ENCODE data around the gene UGT1A4.
"Not testable (repeated sequence)": the region's sequence is repeated elsewhere in the genome, so short reads cannot be mapped to it uniquely, and the experiment has no call there.

Gene UGT1A4

GRCh38 chr2:233751212-233752009 is 32.9 kb downstream of the UGT1A4 start:
- DNase-seq, result not testable (repeated sequence)

- no peak for DNase-seq
These were observed 36.5 kb downstream of the UGT1A4 start for GRCh38 chr2:233754872-233755611.

GRCh38 chr2:233756429-233757081 is 38.0 kb downstream of the UGT1A4 start:
- no peak for DNase-seq

- no peak for DNase-seq
These were observed 39.6 kb downstream of the UGT1A4 start for GRCh38 chr2:233758141-233758540.

GRCh38 chr2:233758849-233759248 is 40.3 kb downstream of the UGT1A4 start:
- DNase-seq, result no peak

GRCh38 chr2:233760043-233760442 is 41.5 kb downstream of the UGT1A4 start, which contains the start of gene UGT1A1:
UGT1A1 (plus strand) TSS chr2:233760270; CDS start chr2:233760288, 18 bp downstream.
- DNase-seq, result no peak

- DNase-seq, result no peak
These were observed 42.7 kb downstream of the UGT1A4 start for GRCh38 chr2:233761040-233761769.

- DNase-seq, result no peak
These were observed 45.7 kb downstream of the UGT1A4 start for GRCh38 chr2:233764264-233764663.

GRCh38 chr2:233764761-233765160 is 46.2 kb downstream of the UGT1A4 start:
- DNase-seq, result no peak

- no peak for DNase-seq
These were observed 47.9 kb downstream of the UGT1A4 start for GRCh38 chr2:233766416-233766815.

- no peak for DNase-seq
These were observed 49.5 kb downstream of the UGT1A4 start for GRCh38 chr2:233768076-233768475.

- DNase-seq, result no peak
These were observed 50.7 kb downstream of the UGT1A4 start for GRCh38 chr2:233769260-233769659.

- no peak for DNase-seq
These were observed 53.6 kb downstream of the UGT1A4 start for GRCh38 chr2:233772153-233772552.

- DNase-seq, result no peak
These were observed 54.0 kb downstream of the UGT1A4 start for GRCh38 chr2:233772583-233772982.

- DNase-seq, result no peak
These were observed 55.3 kb downstream of the UGT1A4 start for GRCh38 chr2:233773854-233774253.

- DNase-seq, result no peak
These were observed 56.9 kb downstream of the UGT1A4 start for GRCh38 chr2:233775414-233775813.

GRCh38 chr2:233778030-233778429 is 59.5 kb downstream of the UGT1A4 start, which contains the start of gene MROH2A:
MROH2A (plus strand) TSS chr2:233778330; CDS start chr2:233779359, 1,029 bp downstream.
- no peak for DNase-seq

- DNase-seq, result no peak
These were observed 61.2 kb downstream of the UGT1A4 start for GRCh38 chr2:233779722-233780121.

GRCh38 chr2:233780771-233781170 is 62.2 kb downstream of the UGT1A4 start:
- no peak for DNase-seq

GRCh38 chr2:233789554-233789953 is 71.0 kb downstream of the UGT1A4 start:
- no peak for DNase-seq

- no peak for DNase-seq
These were observed 72.8 kb downstream of the UGT1A4 start for GRCh38 chr2:233791151-233791882.

GRCh38 chr2:233791883-233792329 is 73.4 kb downstream of the UGT1A4 start:
- no peak for DNase-seq
